ENCODE measurements around the gene EGFLAM. TPM values are rescaled to one million over a fixed set of nuclear protein-coding genes. Genes with fewer than 3 reads are reported as not detected.

The EGFLAM gene
- total RNA-seq, 4 donors from 2014 or later: 1.8 to 3.9 (median 3.0) TPM

- 89% methylated on average over 7 of the region's 7 CpGs for WGBS
- no peak for DNase-seq (ENCODE audit: low spot score in 2 of 2)
- H3K4me1 ChIP-seq: no peaks in the 10 kb centered on the region
- no peaks in the 10 kb centered on the region for H3K9me3 ChIP-seq
- H3K27me3 ChIP-seq: no peaks in the 10 kb centered on the region
- H3K27ac ChIP-seq: no peak overlapping the region
- TF ChIP-seq EP300 (IDR thresholded peaks at IDR 0.05) (no peak), POLR2A (IDR thresholded peaks at IDR 0.05) (no peak), POLR2AphosphoS5 (IDR thresholded peaks at IDR 0.05) (no peak), CTCF (IDR thresholded peaks at IDR 0.05) (no peak)
- no peak overlapping the region for H3K4me3 ChIP-seq
- peaks cover 38% of the 10 kb centered on the region for H3K36me3 ChIP-seq
Observed at GRCh38 chr5:38494763-38495162, 236.4 kb downstream of the EGFLAM start.

GRCh38 chr5:38497946-38498345, 239.6 kb downstream of the EGFLAM start:
- Histone ChIP-seq H3K4me3 (no peak overlapping the region), H3K27ac (no peak overlapping the region), H3K4me1 (no peaks in the 10 kb centered on the region), H3K9me3 (no peaks in the 10 kb centered on the region), H3K36me3 (peaks cover 32% of the 10 kb centered on the region), H3K27me3 (no peaks in the 10 kb centered on the region)
- no peak for DNase-seq (ENCODE audit: low spot score in 2 of 2)
- no peak for TF ChIP-seq POLR2AphosphoS5 (IDR thresholded peaks at IDR 0.05)
- TF ChIP-seq POLR2A (IDR thresholded peaks at IDR 0.05): no peak
- no peak for TF ChIP-seq EP300 (IDR thresholded peaks at IDR 0.05)
- no peak for TF ChIP-seq CTCF (IDR thresholded peaks at IDR 0.05)
- 89% methylated on average over 2 of the region's 2 CpGs for WGBS

GRCh38 chr5:38500573-38501260, 242.4 kb downstream of the EGFLAM start:
- Histone ChIP-seq H3K4me3 (no peak overlapping the region), H3K36me3 (peaks cover 8% of the 10 kb centered on the region), H3K9me3 (no peaks in the 10 kb centered on the region), H3K27ac (no peak overlapping the region), H3K4me1 (no peaks in the 10 kb centered on the region), H3K27me3 (no peaks in the 10 kb centered on the region)
- no peak for TF ChIP-seq POLR2A (IDR thresholded peaks at IDR 0.05)
- no peak for TF ChIP-seq CTCF (IDR thresholded peaks at IDR 0.05)
- TF ChIP-seq EP300 (IDR thresholded peaks at IDR 0.05): no peak
- no peak for TF ChIP-seq POLR2AphosphoS5 (IDR thresholded peaks at IDR 0.05)
- 82% methylated on average over 4 of the region's 4 CpGs for WGBS
- no peak for DNase-seq (ENCODE audit: low spot score in 2 of 2)

GRCh38 chr5:38506302-38506701, 247.9 kb downstream of the EGFLAM start:
- WGBS: 73% methylated on average over 3 of the region's 3 CpGs
- no peaks in the 10 kb centered on the region for H3K27me3 ChIP-seq
- no peaks in the 10 kb centered on the region for H3K9me3 ChIP-seq
- H3K27ac ChIP-seq: no peak overlapping the region
- no peak overlapping the region for H3K4me3 ChIP-seq
- H3K4me1 ChIP-seq: no peaks in the 10 kb centered on the region
- peaks cover 5% of the 10 kb centered on the region for H3K36me3 ChIP-seq
- TF ChIP-seq EP300 (IDR thresholded peaks at IDR 0.05) (no peak), POLR2A (IDR thresholded peaks at IDR 0.05) (no peak), CTCF (IDR thresholded peaks at IDR 0.05) (no peak), POLR2AphosphoS5 (IDR thresholded peaks at IDR 0.05) (no peak)
- DNase-seq (ENCODE audit: low spot score in 2 of 2): no peak

- Histone ChIP-seq H3K36me3 (peaks cover 5% of the 10 kb centered on the region), H3K4me3 (no peak overlapping the region), H3K27ac (no peak overlapping the region), H3K4me1 (no peaks in the 10 kb centered on the region), H3K27me3 (no peaks in the 10 kb centered on the region), H3K9me3 (no peaks in the 10 kb centered on the region)
- no peak for TF ChIP-seq POLR2A (IDR thresholded peaks at IDR 0.05)
- DNase-seq (ENCODE audit: low spot score in 2 of 2): no peak
- WGBS: 83% methylated on average over 5 of the region's 5 CpGs
Observed at GRCh38 chr5:38509185-38509584, 250.8 kb downstream of the EGFLAM start.
